Measurements from ENCODE around the gene ADH4. TPM values are rescaled to one million over a fixed set of nuclear protein-coding genes. Genes with fewer than 3 reads are reported as not detected.

ADH4 gene
- total and polyA plus RNA-seq, 2 of the 4 experiments (the other 2 are of a cell fraction): not detected

- H3K36me3 ChIP-seq (ENCODE audit: control insufficient read depth, insufficient read depth, low read length): no peaks in the 10 kb centered on the region
- no peak overlapping the region for H2AK9ac ChIP-seq (replicated peaks; ENCODE audit: low read depth, low read length, poor library complexity)
- H3K4ac ChIP-seq (ENCODE audit: low read depth, low read length): no peak overlapping the region
- H3K18ac ChIP-seq (ENCODE audit: low read depth, low read length): no peak overlapping the region
- in situ Hi-C loops (cut with MboI; ENCODE audit: low sequenced_read_pairs): no loop called here
- no peak for TF ChIP-seq SMC3 (IDR thresholded peaks at IDR 0.05; ENCODE audit: low read depth, low read length)
- no peak for TF ChIP-seq CTCF (conservative IDR thresholded peaks at IDR 0.05; ENCODE audit: low read depth, low read length)
- no peak for TF ChIP-seq MAFK (IDR thresholded peaks at IDR 0.05; ENCODE audit: low read depth, low read length)
- no peak for TF ChIP-seq MXI1 (IDR thresholded peaks at IDR 0.05; ENCODE audit: borderline replicate concordance, low read depth, low read length)
- TF ChIP-seq, protein P1, sequence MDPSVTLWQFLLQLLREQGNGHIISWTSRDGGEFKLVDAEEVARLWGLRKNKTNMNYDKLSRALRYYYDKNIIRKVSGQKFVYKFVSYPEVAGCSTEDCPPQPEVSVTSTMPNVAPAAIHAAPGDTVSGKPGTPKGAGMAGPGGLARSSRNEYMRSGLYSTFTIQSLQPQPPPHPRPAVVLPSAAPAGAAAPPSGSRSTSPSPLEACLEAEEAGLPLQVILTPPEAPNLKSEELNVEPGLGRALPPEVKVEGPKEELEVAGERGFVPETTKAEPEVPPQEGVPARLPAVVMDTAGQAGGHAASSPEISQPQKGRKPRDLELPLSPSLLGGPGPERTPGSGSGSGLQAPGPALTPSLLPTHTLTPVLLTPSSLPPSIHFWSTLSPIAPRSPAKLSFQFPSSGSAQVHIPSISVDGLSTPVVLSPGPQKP (IDR thresholded peaks at IDR 0.05; ENCODE audit: borderline replicate concordance, low read depth, low read length): no peak
- no peak for TF ChIP-seq FOS (IDR thresholded peaks at IDR 0.05; ENCODE audit: low read depth, low read length)
- TF ChIP-seq BHLHE40 (IDR thresholded peaks at IDR 0.05; ENCODE audit: low read depth, low read length): no peak
- TF ChIP-seq POLR2A (IDR thresholded peaks at IDR 0.05; ENCODE audit: low read depth, low read length): no peak
- TF ChIP-seq NFE2L2 (IDR thresholded peaks at IDR 0.05; ENCODE audit: low read depth, low read length): no peak
- TF ChIP-seq CEBPB (IDR thresholded peaks at IDR 0.05; ENCODE audit: low read depth, low read length): no peak
- TF ChIP-seq MAZ (IDR thresholded peaks at IDR 0.05; ENCODE audit: borderline replicate concordance, low read depth, low read length): no peak
- no peak for TF ChIP-seq CHD1 (IDR thresholded peaks at IDR 0.05; ENCODE audit: low read depth, low read length)
- TF ChIP-seq RFX5 (IDR thresholded peaks at IDR 0.05; ENCODE audit: low read depth, low read length): no peak
- TF ChIP-seq RAD21 (IDR thresholded peaks at IDR 0.05; ENCODE audit: low read length): no peak
- no peak for TF ChIP-seq RCOR1 (IDR thresholded peaks at IDR 0.05; ENCODE audit: insufficient replicate concordance, low read length)
- no peak for TF ChIP-seq USF2 (IDR thresholded peaks at IDR 0.05; ENCODE audit: low read depth, low read length)
- no peak overlapping the region for H4K91ac ChIP-seq (ENCODE audit: insufficient read depth, low read depth, low read length)
- dilution Hi-C loops (cut with HindIII; ENCODE audit: low sequenced_read_pairs, unreplicated experiment): no loop called here
- H3K14ac ChIP-seq (replicated peaks; ENCODE audit: low read depth, low read length): no peak overlapping the region
- no peak overlapping the region for H3K56ac ChIP-seq (ENCODE audit: extremely low read depth, insufficient read depth, low read length)
- no peaks in the 10 kb centered on the region for H4K20me1 ChIP-seq (ENCODE audit: insufficient read depth, low read length)
- H3K23ac ChIP-seq (ENCODE audit: low read depth, low read length): no peak overlapping the region
- peaks cover 3% of the 10 kb centered on the region; the same call in 1 of the 2 replicates for H3K9me1 ChIP-seq (ENCODE audit: insufficient read depth, low read length)
- H2BK120ac ChIP-seq (ENCODE audit: low read depth, low read length): no peak overlapping the region
- H4K5ac ChIP-seq (ENCODE audit: low read depth, low read length): no peak overlapping the region
- no peaks in the 10 kb centered on the region for H3K79me1 ChIP-seq (ENCODE audit: low read depth in 1 of 2, low read length in 2 of 2)
- H2AFZ ChIP-seq (replicated peaks; ENCODE audit: low read length, poor library complexity): no peak overlapping the region
- H2BK15ac ChIP-seq (ENCODE audit: low read depth, low read length): no peak overlapping the region; the same call in 2 of the 3 replicates
- intact Hi-C loops (cut with micrococcal nuclease): no loop called here
- no peak overlapping the region for H2BK5ac ChIP-seq (ENCODE audit: low read depth, low read length, poor library complexity, severe bottlenecking)
- no peak overlapping the region for H3K9ac ChIP-seq (ENCODE audit: low read depth, low read length)
- H2BK20ac ChIP-seq (ENCODE audit: low read depth, low read length): no peak overlapping the region
- no TSS peak for BruUV-seq (replicated peaks)
- H3K4me2 ChIP-seq (ENCODE audit: low read depth, low read length): no peak overlapping the region
- H3K27me3 ChIP-seq (ENCODE audit: control insufficient read depth, insufficient read depth, low read length): no peaks in the 10 kb centered on the region
- H3K27ac ChIP-seq (ENCODE audit: insufficient read depth, low read length): no peak overlapping the region
- ChIA-PET POLR2A (ENCODE audit: unreplicated experiment) (no interaction called here), CTCF (interaction anchor here (1.0 kb wide), 1 partner anchor 10 kb away, joined by 3 read pairs; no protein-coding TSS in a partner anchor)
- H3K9me3 ChIP-seq (ENCODE audit: control insufficient read depth, insufficient read depth, low read length): no peaks in the 10 kb centered on the region
- H2AK5ac ChIP-seq (ENCODE audit: low read depth, low read length): no peak overlapping the region
- H4K8ac ChIP-seq (ENCODE audit: low read depth in 2 of 2, low read length in 2 of 2): no peak overlapping the region
- no peak for ATAC-seq (ENCODE audit: low read depth)
- no peak for DNase-seq
- WGBS, 2 experiments (ENCODE audit: extremely low coverage in 2 of 2, insufficient read length in 1 of 2): no CpG with 5 or more reads among the region's 3 CpGs
- H3K4me1 ChIP-seq (ENCODE audit: control insufficient read depth, insufficient read depth, low read length): peaks cover 2% of the 10 kb centered on the region; the same call in 1 of the 2 replicates
- no peak overlapping the region for H3K4me3 ChIP-seq (ENCODE audit: insufficient read depth, low read depth, low read length)
These were observed 17.4 kb upstream of the ADH4 start for GRCh38 chr4:99161373-99162099.

Data from IMR-90 (cell line).